Body of pancreas (tissue), 4 donors: ENCODE results near the gene SULT2A1. TPM values are rescaled to one million over a fixed set of nuclear protein-coding genes. Genes with fewer than 3 reads are reported as not detected.

Source experiments
- ATAC-seq: fragments of 150-250 bp; one replicate; pipeline ENCODE4 v1.9.1; 2016
- DNase-seq, 4 donors: peaks; one replicate each; pipeline ENCODE4 v3.0.0-alpha.2; 2019
- H3K27ac ChIP-seq, 4 donors: fragments of 200-600 bp; sonication (generic); 1 replicate in 3 of 4; 2 replicates in 1 of 4; pipeline versions ENCODE4 v1.5.1 to v1.6.1; 2016 to 2019; ENCODE audit warnings: mild to moderate bottlenecking in 1 of 4, mixed read lengths in 1 of 4, moderate library complexity in 1 of 4
- H3K27me3 ChIP-seq, 2 donors: fragments of 200-600 bp; sonication (generic); one replicate each; pipeline ENCODE4 v1.6.0; 2016; ENCODE audit warnings: mild to moderate bottlenecking in 1 of 2
- H3K36me3 ChIP-seq, 2 donors: fragments of 200-600 bp; sonication (generic); replicated peaks in 1 of 2; 2 replicates each; pipeline ENCODE4 v1.5.1; 2016; ENCODE audit warnings: low read depth in 2 of 2; ENCODE audit not compliant: insufficient read depth in 1 of 2
- H3K4me1 ChIP-seq: fragments of 200-600 bp; sonication (generic); one replicate; pipeline ENCODE4 v1.6.0; 2016
- H3K4me3 ChIP-seq, 2 donors: fragments of 200-600 bp; sonication (generic); 1 replicate in 1 of 2; 2 replicates in 1 of 2; pipeline ENCODE4 v1.5.1; 2016 to 2019
- H3K9me3 ChIP-seq, 3 donors: fragments of 200-600 bp; sonication (generic); 1 replicate in 2 of 3; 2 replicates in 1 of 3; pipeline ENCODE4 v1.5.1; 2016
- CTCF ChIP-seq, 7 experiments: fragments of 450-650 bp in 4 of 7; fragments of 200-600 bp in 3 of 7; sonication (generic) in 3 of 7; IDR thresholded peaks; one replicate each; pipeline ENCODE4 v1.5.1; 2016 to 2019; ENCODE audit warnings: antibody characterized with exemption in 7 of 7
- POLR2A ChIP-seq, 3 donors: fragments of 450-650 bp; IDR thresholded peaks; one replicate each; pipeline ENCODE4 v1.6.1; 2016; ENCODE audit warnings: antibody characterized with exemption in 3 of 3, mild to moderate bottlenecking in 2 of 3
- WGBS, 2 donors: methylation state at CpG; one replicate each; pipeline ENCODE4 v1.1.5; 2017; 5-methylcytosine and 5-hydroxymethylcytosine counted together
- intact Hi-C: fragments of 100-400 bp; cut with DNase I; formaldehyde crosslinking; loops from one replicate; pipeline ENCODE4 v1.15.1; 2023
- total RNA-seq, 2 donors: library from RNA; depleted of rRNA; stranded (reverse); fragments of >200 nt; gene quantifications; one replicate each; pipeline ENCODE4 v1.1.0, GENCODE V29; 2016

SULT2A1 gene
- total RNA-seq, 2 donors from 2014 or later = not detected

GRCh38 chr19:47839913-47840312 lies 46.2 kb downstream of the SULT2A1 start:
- intact Hi-C loops = no loop called here
- H3K27ac ChIP-seq = no peak overlapping the region
- no peak overlapping the region for H3K4me3 ChIP-seq
- H3K36me3 ChIP-seq = no peaks in the 10 kb centered on the region
- no peaks in the 10 kb centered on the region for H3K4me1 ChIP-seq
- DNase-seq = no peak
- no peaks in the 10 kb centered on the region for H3K27me3 ChIP-seq
- no peak for ATAC-seq
- TF ChIP-seq POLR2A (IDR thresholded peaks at IDR 0.05) (no peak), CTCF (IDR thresholded peaks at IDR 0.05) (no peak)
- H3K9me3 ChIP-seq = no peaks in the 10 kb centered on the region
- 15 to 18% methylated on average over 10 of the region's 10 CpGs for WGBS, 2 donors

DNA sequence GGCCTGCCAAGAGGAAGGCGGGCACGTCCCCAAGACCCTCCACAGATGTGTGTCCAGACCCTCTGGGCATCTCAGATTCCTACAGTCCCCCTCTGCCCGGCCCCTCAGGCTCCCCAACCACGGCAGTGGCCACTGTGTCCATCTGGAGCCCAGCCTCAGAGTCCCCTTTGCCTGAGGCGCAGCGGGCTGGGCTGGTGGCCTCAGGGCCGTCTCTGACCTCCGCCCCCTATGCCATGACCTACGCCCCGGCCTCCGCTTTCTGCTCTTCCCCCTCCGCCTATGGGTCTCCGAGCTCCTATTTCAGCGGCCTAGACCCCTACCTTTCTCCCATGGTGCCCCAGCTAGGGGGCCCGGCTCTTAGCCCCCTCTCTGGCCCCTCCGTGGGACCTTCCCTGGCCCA lies 46.7 kb downstream of the SULT2A1 start:
- 70 to 74% methylated on average over 16 of the region's 16 CpGs for WGBS, 2 donors
- ATAC-seq = no peak
- intact Hi-C loops = no loop called here
- Histone ChIP-seq H3K27ac (no peak overlapping the region), H3K4me1 (no peaks in the 10 kb centered on the region), H3K9me3 (no peaks in the 10 kb centered on the region), H3K4me3 (no peak overlapping the region), H3K27me3 (no peaks in the 10 kb centered on the region), H3K36me3 (no peaks in the 10 kb centered on the region)
- no peak for TF ChIP-seq POLR2A (IDR thresholded peaks at IDR 0.05)
- TF ChIP-seq CTCF (IDR thresholded peaks at IDR 0.05) = no peak
- DNase-seq = no peak

GRCh38 chr19:47836038-47836437 lies 50.1 kb downstream of the SULT2A1 start:
- intact Hi-C loops = no loop called here
- ATAC-seq (no peak), DNase-seq (no peak)
- no peak overlapping the region for H3K4me3 ChIP-seq
- TF ChIP-seq CTCF (IDR thresholded peaks at IDR 0.05) (no peak), POLR2A (IDR thresholded peaks at IDR 0.05) (no peak)
- no peak overlapping the region for H3K27ac ChIP-seq
- H3K4me1 ChIP-seq = no peaks in the 10 kb centered on the region
- H3K27me3 ChIP-seq = no peaks in the 10 kb centered on the region
- no peaks in the 10 kb centered on the region for H3K9me3 ChIP-seq
- whole genome bisulfite sequencing, 2 donors = 52 to 72% methylated on average over 3 to 8 of the region's 8 CpGs
- H3K36me3 ChIP-seq = no peaks in the 10 kb centered on the region

DNA sequence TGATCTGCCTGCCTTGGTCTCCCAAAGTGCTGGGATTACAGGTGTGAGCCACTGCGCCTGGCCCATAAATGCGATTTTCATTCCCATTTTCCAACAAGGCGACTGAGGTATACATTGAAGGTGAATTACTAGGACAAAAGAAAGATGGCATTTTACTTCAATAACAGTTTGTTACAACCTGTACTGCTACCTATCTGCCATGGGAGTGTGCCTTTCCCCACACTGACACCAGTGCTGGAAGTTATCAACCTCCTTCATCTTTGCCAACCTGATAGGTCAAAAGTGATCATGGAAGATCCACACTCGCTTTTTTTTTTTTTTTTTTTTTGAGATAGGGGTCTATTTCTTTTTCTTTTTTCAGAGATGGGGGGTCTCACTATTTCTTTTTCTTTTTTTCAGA lies 53.4 kb downstream of the SULT2A1 start:
- ATAC-seq (no peak), DNase-seq (no peak)
- TF ChIP-seq CTCF (IDR thresholded peaks at IDR 0.05) = no peak
- TF ChIP-seq POLR2A (IDR thresholded peaks at IDR 0.05) = no peak
- 65 to 69% methylated on average over 4 of the region's 4 CpGs for WGBS, 2 donors
- no peaks in the 10 kb centered on the region for H3K9me3 ChIP-seq
- no peaks in the 10 kb centered on the region for H3K36me3 ChIP-seq
- H3K27me3 ChIP-seq = no peaks in the 10 kb centered on the region
- no peak overlapping the region for H3K27ac ChIP-seq
- no peaks in the 10 kb centered on the region for H3K4me1 ChIP-seq
- H3K4me3 ChIP-seq = no peak overlapping the region
- intact Hi-C loops = no loop called here

GRCh38 chr19:47826800-47827199 lies 59.3 kb downstream of the SULT2A1 start:
- ATAC-seq (no peak), DNase-seq (no peak)
- Histone ChIP-seq H3K4me1 (no peaks in the 10 kb centered on the region), H3K4me3 (no peak overlapping the region), H3K9me3 (peaks cover 0 to 5% (median 0%) of the 10 kb centered on the region in 3 donors), H3K27ac (no peak overlapping the region), H3K27me3 (peaks cover 0 to 4% of the 10 kb centered on the region in 2 donors), H3K36me3 (no peaks in the 10 kb centered on the region)
- TF ChIP-seq POLR2A (IDR thresholded peaks at IDR 0.05) (no peak), CTCF (IDR thresholded peaks at IDR 0.05) (no peak)
- 79% methylated on average over 5 to 6 of the region's 6 CpGs for WGBS, 2 donors
- intact Hi-C loops = no loop called here
